ENCODE measurements around the gene COBLL1. TPM values are rescaled to one million over a fixed set of nuclear protein-coding genes. Genes with fewer than 3 reads are reported as not detected.

Gene COBLL1
- total and polyA plus RNA-seq, 9 donors = 11.5 to 56.8 (median 38.4) TPM

GRCh38 chr2:164818149-164819136 lies 23.2 kb downstream of the COBLL1 start:
- 75 to 86% (median 78%) methylated on average over 14 of the region's 14 CpGs for WGBS, 3 donors
- Histone ChIP-seq H3K27ac (no peak overlapping the region), H3K4me1 (ENCODE audit: insufficient read depth) (peaks cover 1% of the 10 kb centered on the region), H3K9me3 (no peaks in the 10 kb centered on the region), H3K27me3 (no peaks in the 10 kb centered on the region), H3K36me3 (no peaks in the 10 kb centered on the region), H3K4me3 (no peak overlapping the region)
- TF ChIP-seq POLR2A (IDR thresholded peaks at IDR 0.05) (no peak), CTCF (IDR thresholded peaks at IDR 0.05) (no peak), EP300 (IDR thresholded peaks at IDR 0.05) (no peak)
- DNase-seq = no peak
- intact Hi-C loops (cut with DNase I) = no loop called here

- TF ChIP-seq EP300 (IDR thresholded peaks at IDR 0.05) (no peak), CTCF (IDR thresholded peaks at IDR 0.05) (no peak), POLR2A (IDR thresholded peaks at IDR 0.05) (no peak)
- H3K4me3 ChIP-seq = no peak overlapping the region
Measured at GRCh38 chr2:164816900-164817299, 24.7 kb downstream of the COBLL1 start.

GRCh38 chr2:164816046-164816445 lies 25.6 kb downstream of the COBLL1 start:
- intact Hi-C loops (cut with DNase I) = no loop called here
- Histone ChIP-seq H3K27me3 (no peaks in the 10 kb centered on the region), H3K4me1 (ENCODE audit: insufficient read depth) (peaks cover 1% of the 10 kb centered on the region), H3K9me3 (no peaks in the 10 kb centered on the region), H3K4me3 (no peak overlapping the region), H3K36me3 (no peaks in the 10 kb centered on the region), H3K27ac (no peak overlapping the region)
- 88 to 91% (median 88%) methylated on average over 2 of the region's 2 CpGs for WGBS, 3 donors
- TF ChIP-seq POLR2A (IDR thresholded peaks at IDR 0.05) (no peak), EP300 (IDR thresholded peaks at IDR 0.05) (no peak), CTCF (IDR thresholded peaks at IDR 0.05) (no peak)
- DNase-seq = no peak

More at GRCh38 chr2:164816900-164817299, 24.7 kb downstream of the COBLL1 start:
- H3K4me1 ChIP-seq (ENCODE audit: insufficient read depth) = peaks cover 1% of the 10 kb centered on the region
- H3K9me3 ChIP-seq = no peaks in the 10 kb centered on the region
- no peak for DNase-seq
- no peak overlapping the region for H3K27ac ChIP-seq
- no peaks in the 10 kb centered on the region for H3K36me3 ChIP-seq
- no peaks in the 10 kb centered on the region for H3K27me3 ChIP-seq
- intact Hi-C loops (cut with DNase I) = no loop called here

GRCh38 chr2:164815071-164815793 lies 26.4 kb downstream of the COBLL1 start:
- no peaks in the 10 kb centered on the region for H3K9me3 ChIP-seq
- no peak overlapping the region for H3K4me3 ChIP-seq
- no peak overlapping the region for H3K27ac ChIP-seq
- H3K36me3 ChIP-seq = no peaks in the 10 kb centered on the region
- WGBS, 3 donors = 92 to 97% (median 92%) methylated on average over 3 of the region's 3 CpGs
- TF ChIP-seq CTCF (IDR thresholded peaks at IDR 0.05) (no peak), EP300 (IDR thresholded peaks at IDR 0.05) (no peak), POLR2A (IDR thresholded peaks at IDR 0.05) (no peak)
- DNase-seq = no peak
- peaks cover 1% of the 10 kb centered on the region for H3K4me1 ChIP-seq (ENCODE audit: insufficient read depth)
- intact Hi-C loops (cut with DNase I) = no loop called here
- no peaks in the 10 kb centered on the region for H3K27me3 ChIP-seq
